Mesendoderm (in vitro differentiated cells): ENCODE results near the gene MGME1.

Experiments used
- DNase-seq: peaks from one replicate; pipeline ENCODE4 v3.0.0; 2013
- H2AK5ac ChIP-seq: 2 replicates; pipeline ENCODE4 v1.6.1; 2013; ENCODE audit warnings: low read length, inconsistent platforms
- H2BK120ac ChIP-seq: 2 replicates; pipeline ENCODE4 v1.6.1; 2013; ENCODE audit warnings: low read depth, mild to moderate bottlenecking, low read length, moderate library complexity, mixed read lengths
- H2BK15ac ChIP-seq: replicated peaks from 2 replicates; pipeline ENCODE4 v1.6.1; 2013; ENCODE audit warnings: low read depth, mild to moderate bottlenecking, moderate library complexity
- H2BK5ac ChIP-seq: 2 replicates; pipeline ENCODE4 v1.6.1; 2013; ENCODE audit warnings: low read length, inconsistent platforms
- H3K18ac ChIP-seq: 2 replicates; pipeline ENCODE4 v1.6.1; 2013; ENCODE audit warnings: mild to moderate bottlenecking, low read length, mixed read lengths
- H3K23ac ChIP-seq: one replicate; pipeline ENCODE4 v1.6.1; 2013; ENCODE audit warnings: low read length
- H3K27ac ChIP-seq: 2 replicates; pipeline ENCODE4 v1.5.1; 2013; ENCODE audit warnings: low read depth, mild to moderate bottlenecking, inconsistent platforms, low read length, moderate library complexity
- H3K27me3 ChIP-seq: 2 replicates; pipeline ENCODE4 v1.6.1; 2013; ENCODE audit warnings: low read length, control low read depth, mild to moderate bottlenecking, inconsistent platforms; ENCODE audit not compliant: insufficient read depth, poor library complexity
- H3K36me3 ChIP-seq: 2 replicates; pipeline ENCODE4 v1.6.1; 2013; ENCODE audit warnings: low read length, inconsistent platforms; ENCODE audit not compliant: control insufficient read depth, insufficient read depth
- H3K4ac ChIP-seq: one replicate; pipeline ENCODE4 v1.6.1; 2013; ENCODE audit warnings: low read depth, mild to moderate bottlenecking, low read length, moderate library complexity
- H3K4me1 ChIP-seq: 2 replicates; pipeline ENCODE4 v1.6.1; 2013; ENCODE audit warnings: low read depth, low read length, inconsistent platforms; ENCODE audit not compliant: control insufficient read depth
- H3K4me2 ChIP-seq: 2 replicates; pipeline ENCODE4 v1.6.1; 2013; ENCODE audit warnings: low read length
- H3K4me3 ChIP-seq: 2 replicates; pipeline ENCODE4 v1.5.1; 2013; ENCODE audit warnings: mild to moderate bottlenecking, low read length
- H3K56ac ChIP-seq: one replicate; pipeline ENCODE4 v1.6.1; 2013; ENCODE audit warnings: low read length
- H3K79me1 ChIP-seq: 2 replicates; pipeline ENCODE4 v1.6.1; 2013; ENCODE audit warnings: low read length, inconsistent platforms
- H3K79me2 ChIP-seq: 2 replicates; pipeline ENCODE4 v1.6.1; 2013; ENCODE audit warnings: mild to moderate bottlenecking, low read length; ENCODE audit not compliant: control insufficient read depth, insufficient read depth
- H3K9ac ChIP-seq: 2 replicates; pipeline ENCODE4 v1.6.1; 2013; ENCODE audit warnings: low read length, inconsistent platforms
- H4K5ac ChIP-seq: one replicate; pipeline ENCODE4 v1.6.1; 2013; ENCODE audit warnings: low read length
- H4K8ac ChIP-seq: one replicate; pipeline ENCODE4 v1.6.1; 2013; ENCODE audit warnings: low read depth, mild to moderate bottlenecking, control low read depth, low read length, moderate library complexity
- WGBS: extraction: QIAGEN DNeasy Blood & Tissue Kit; methylation state at CpG from one replicate; pipeline ENCODE4 v1.1.7; 2013; ENCODE audit warnings: low lambda C conversion rate, missing lambda C conversion rate; ENCODE audit not compliant: insufficient coverage; ENCODE audit errors: extremely low coverage; 5-methylcytosine and 5-hydroxymethylcytosine counted together

Gene MGME1

DNA sequence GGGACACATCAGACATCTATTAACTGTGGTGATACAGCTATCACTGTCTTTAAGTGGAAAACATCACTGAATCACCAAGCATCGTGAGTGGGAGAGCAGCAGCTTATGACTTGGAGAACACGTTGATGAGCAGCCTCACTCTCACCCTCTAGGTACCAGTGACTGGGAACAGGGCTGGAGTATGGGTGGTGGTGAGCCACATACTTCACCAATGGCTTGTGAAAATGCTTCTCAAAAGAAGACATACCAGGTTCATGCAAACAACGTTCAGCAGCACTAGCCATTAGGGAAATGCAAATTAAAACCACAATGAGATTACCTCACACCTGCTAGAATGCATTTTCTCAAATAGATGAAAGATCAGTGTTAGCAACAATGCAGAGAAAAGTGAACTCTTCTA lies 25.5 kb upstream of the MGME1 start:
- WGBS, result no CpG with 5 or more reads among the region's 3 CpGs
- H3K4ac ChIP-seq, result no peak overlapping the region
- peaks cover 8% of the 10 kb centered on the region for H3K79me1 ChIP-seq
- no peak overlapping the region for H3K23ac ChIP-seq
- no peak overlapping the region for H3K18ac ChIP-seq
- no peak overlapping the region for H3K56ac ChIP-seq
- H2BK15ac ChIP-seq, result no peak overlapping the region
- H3K27ac ChIP-seq, result no peak overlapping the region
- H2BK120ac ChIP-seq, result no peak overlapping the region
- no peak overlapping the region for H3K4me2 ChIP-seq
- H2AK5ac ChIP-seq, result no peak overlapping the region
- H3K36me3 ChIP-seq, result peaks cover 28% of the 10 kb centered on the region
- H2BK5ac ChIP-seq, result no peak overlapping the region
- H3K9ac ChIP-seq, result no peak overlapping the region
- no peaks in the 10 kb centered on the region for H3K27me3 ChIP-seq
- no peak overlapping the region for H4K8ac ChIP-seq
- no peak overlapping the region for H4K5ac ChIP-seq
- H3K79me2 ChIP-seq, result peaks cover 15% of the 10 kb centered on the region
- no peak overlapping the region for H3K4me3 ChIP-seq
- peaks cover 6% of the 10 kb centered on the region for H3K4me1 ChIP-seq
- no peak for DNase-seq

DNA sequence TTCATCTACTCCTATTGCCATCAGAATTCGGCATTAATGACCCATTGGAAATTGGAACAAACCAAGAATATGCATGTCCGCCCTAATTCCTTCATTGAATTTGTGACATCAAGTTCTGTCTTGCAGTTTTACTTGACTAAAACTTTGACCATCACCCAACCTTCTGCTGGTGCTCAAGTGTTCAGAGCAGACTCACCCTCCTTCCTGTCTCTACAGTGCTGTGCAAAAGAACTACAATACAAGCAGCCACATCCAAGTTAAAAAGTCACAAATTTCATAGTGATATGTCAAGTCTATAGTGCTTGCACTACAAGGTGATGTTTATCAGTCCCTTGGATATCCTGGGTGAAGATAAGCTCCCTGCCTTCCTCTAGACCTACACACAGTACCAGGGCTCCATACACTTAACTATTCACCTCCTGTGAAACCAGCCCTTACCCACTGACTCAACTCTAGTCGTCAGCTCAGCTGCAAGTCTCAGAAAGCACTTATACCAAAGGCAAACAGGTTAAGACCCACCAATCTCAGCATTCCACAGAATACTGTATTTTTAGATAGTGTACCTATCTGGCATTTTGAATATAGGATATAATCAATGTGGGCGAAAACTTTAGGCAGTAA lies 23.9 kb upstream of the MGME1 start:
- Histone ChIP-seq H3K79me1 (peaks cover 11% of the 10 kb centered on the region), H3K4ac (no peak overlapping the region), H2BK120ac (no peak overlapping the region), H3K9ac (no peak overlapping the region), H2BK5ac (no peak overlapping the region), H3K23ac (no peak overlapping the region), H3K27ac (no peak overlapping the region), H2BK15ac (no peak overlapping the region), H3K4me2 (no peak overlapping the region), H3K4me3 (no peak overlapping the region), H2AK5ac (no peak overlapping the region), H3K79me2 (peaks cover 26% of the 10 kb centered on the region), H4K5ac (no peak overlapping the region), H4K8ac (no peak overlapping the region), H3K56ac (no peak overlapping the region), H3K18ac (no peak overlapping the region), H3K36me3 (peaks cover 35% of the 10 kb centered on the region), H3K27me3 (no peaks in the 10 kb centered on the region), H3K4me1 (no peaks in the 10 kb centered on the region)
- no CpG with 5 or more reads among the region's 4 CpGs for WGBS
- DNase-seq, result no peak

DNA sequence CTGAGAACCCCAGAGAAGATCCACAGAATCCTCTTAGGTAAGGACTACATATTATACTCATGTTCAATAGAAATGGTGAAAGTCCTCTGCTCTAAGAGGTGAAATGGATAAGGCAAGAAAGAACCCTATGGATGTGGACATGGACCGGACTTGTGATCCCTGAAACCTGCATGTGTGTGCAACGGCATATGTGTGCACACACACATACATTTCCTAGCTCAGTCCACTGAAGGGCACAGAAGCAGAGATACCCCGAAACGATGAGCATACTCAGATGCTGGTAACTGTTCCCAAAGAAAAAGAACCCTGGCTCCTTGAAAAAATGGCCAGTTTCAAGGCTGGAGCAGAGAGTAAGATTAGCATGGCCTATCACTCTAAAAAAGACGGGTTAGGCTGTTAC lies 22.8 kb upstream of the MGME1 start:
- DNase-seq, result no peak
- Histone ChIP-seq H3K27ac (no peak overlapping the region), H3K4ac (no peak overlapping the region), H3K4me2 (no peak overlapping the region), H3K9ac (no peak overlapping the region), H2BK120ac (no peak overlapping the region), H4K5ac (no peak overlapping the region), H4K8ac (no peak overlapping the region), H2BK15ac (no peak overlapping the region), H3K18ac (no peak overlapping the region), H3K56ac (no peak overlapping the region), H3K79me2 (peaks cover 33% of the 10 kb centered on the region), H3K27me3 (no peaks in the 10 kb centered on the region), H3K4me1 (no peaks in the 10 kb centered on the region), H3K79me1 (peaks cover 17% of the 10 kb centered on the region), H3K36me3 (peaks cover 40% of the 10 kb centered on the region), H2AK5ac (no peak overlapping the region), H3K23ac (no peak overlapping the region), H3K4me3 (no peak overlapping the region), H2BK5ac (no peak overlapping the region)
- no CpG with 5 or more reads among the region's 5 CpGs for WGBS

DNA sequence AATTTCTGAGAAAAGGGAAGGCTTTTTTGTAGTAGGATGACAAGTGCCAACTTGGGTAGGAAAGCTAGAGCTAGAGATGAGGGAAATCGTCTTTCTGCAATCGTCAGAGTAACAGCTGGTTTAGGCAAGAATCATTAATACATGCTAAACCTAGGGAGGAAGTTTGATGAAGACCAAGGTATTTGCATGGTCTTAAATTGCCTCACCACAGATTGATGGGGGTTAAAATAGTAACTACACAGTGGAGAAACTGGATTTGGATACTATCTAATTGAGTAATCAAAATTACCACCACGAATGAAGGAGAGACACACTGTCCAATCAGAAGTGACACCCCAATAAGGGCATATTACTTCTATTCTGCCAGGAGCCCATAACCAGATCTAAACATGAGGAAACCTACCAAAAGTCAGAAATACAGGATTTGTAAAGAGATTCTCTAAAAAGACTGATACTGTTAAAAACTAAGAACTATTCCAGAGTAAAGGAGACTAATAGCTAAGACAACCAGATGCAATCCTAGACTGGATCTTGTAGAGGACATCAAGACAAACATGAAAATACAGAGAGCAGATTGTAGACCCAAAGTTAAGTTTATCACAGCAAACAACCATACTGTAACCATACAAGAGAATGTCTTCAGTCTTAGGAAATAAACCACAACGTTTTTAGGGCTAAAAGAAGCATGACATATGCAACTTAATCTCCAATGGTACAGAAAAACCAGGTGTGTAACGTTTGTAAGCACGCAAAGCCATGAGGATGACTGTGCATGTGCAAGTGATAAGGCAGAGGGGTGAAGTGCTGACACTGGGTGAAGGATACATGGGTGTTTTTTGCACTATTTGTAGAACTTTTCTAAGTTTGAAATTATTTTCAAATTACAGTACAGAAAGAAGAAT lies 22.0 kb upstream of the MGME1 start:
- Histone ChIP-seq H3K4me3 (no peak overlapping the region), H3K4me2 (no peak overlapping the region), H3K4ac (no peak overlapping the region), H4K8ac (no peak overlapping the region), H3K23ac (no peak overlapping the region), H3K27me3 (no peaks in the 10 kb centered on the region), H3K36me3 (peaks cover 41% of the 10 kb centered on the region), H2BK5ac (no peak overlapping the region), H3K27ac (no peak overlapping the region), H3K56ac (no peak overlapping the region), H4K5ac (no peak overlapping the region), H3K18ac (no peak overlapping the region), H2AK5ac (no peak overlapping the region), H3K9ac (no peak overlapping the region), H3K4me1 (no peaks in the 10 kb centered on the region), H3K79me1 (peaks cover 18% of the 10 kb centered on the region), H2BK120ac (no peak overlapping the region), H2BK15ac (no peak overlapping the region), H3K79me2 (peaks cover 37% of the 10 kb centered on the region)
- no peak for DNase-seq
- WGBS, result no CpG with 5 or more reads among the region's 6 CpGs

DNA sequence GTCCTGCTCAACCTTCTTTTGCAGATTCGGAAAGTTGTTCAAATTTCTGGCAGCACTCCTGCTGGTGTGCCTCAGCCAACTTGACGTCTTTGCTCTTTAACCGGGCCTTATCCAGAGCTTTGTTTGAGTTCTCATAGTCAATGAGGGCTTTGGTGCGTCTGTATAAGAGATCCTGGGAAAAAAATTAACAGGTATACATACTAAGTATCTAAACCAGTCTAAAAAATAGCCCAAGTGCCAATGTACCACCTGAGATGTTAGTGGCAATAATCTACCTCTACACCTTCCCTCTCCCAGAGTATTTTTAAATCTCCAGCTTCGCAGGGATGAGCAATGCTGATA lies 21.4 kb upstream of the MGME1 start:
- Histone ChIP-seq H3K79me1 (peaks cover 16% of the 10 kb centered on the region), H2AK5ac (no peak overlapping the region), H4K5ac (no peak overlapping the region), H3K36me3 (peaks cover 38% of the 10 kb centered on the region), H2BK15ac (no peak overlapping the region), H3K18ac (no peak overlapping the region), H3K4me1 (no peaks in the 10 kb centered on the region), H2BK5ac (no peak overlapping the region), H3K27ac (no peak overlapping the region), H3K4me3 (no peak overlapping the region), H4K8ac (no peak overlapping the region), H3K4me2 (no peak overlapping the region), H3K9ac (no peak overlapping the region), H3K23ac (no peak overlapping the region), H3K4ac (no peak overlapping the region), H3K56ac (no peak overlapping the region), H3K79me2 (peaks cover 38% of the 10 kb centered on the region), H2BK120ac (no peak overlapping the region), H3K27me3 (no peaks in the 10 kb centered on the region)
- WGBS, result no CpG with 5 or more reads among the region's 5 CpGs
- no peak for DNase-seq
